Measurements from ENCODE around the gene EVA1A.

Gene EVA1A

DNA sequence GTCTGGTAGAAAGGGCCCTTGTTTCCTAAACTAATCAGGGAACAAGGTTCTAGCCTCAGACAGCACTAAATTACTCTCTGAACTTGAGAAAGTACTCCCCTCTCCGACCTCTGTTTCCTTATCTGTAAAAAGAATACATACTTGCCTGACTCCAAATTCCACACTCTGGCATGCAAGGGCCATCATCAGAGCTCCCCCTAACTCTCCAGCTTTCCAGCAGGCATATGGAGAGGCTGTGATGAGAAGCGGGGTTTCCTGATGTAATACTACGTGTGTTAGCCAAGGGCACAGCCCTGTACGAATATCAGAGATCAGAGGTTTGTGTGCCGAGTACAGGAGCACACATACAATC lies 1.8 kb upstream of the EVA1A start:
- DNase-seq, result no peak

- DNase-seq, result no peak
These were observed 1.1 kb upstream of the EVA1A start for GRCh38 chr2:75561566-75562512.

- DNase-seq, result peak in 1 of 2 experiments; percentile 39
These were observed 544 bp downstream of the EVA1A start for GRCh38 chr2:75560022-75560767.

DNA sequence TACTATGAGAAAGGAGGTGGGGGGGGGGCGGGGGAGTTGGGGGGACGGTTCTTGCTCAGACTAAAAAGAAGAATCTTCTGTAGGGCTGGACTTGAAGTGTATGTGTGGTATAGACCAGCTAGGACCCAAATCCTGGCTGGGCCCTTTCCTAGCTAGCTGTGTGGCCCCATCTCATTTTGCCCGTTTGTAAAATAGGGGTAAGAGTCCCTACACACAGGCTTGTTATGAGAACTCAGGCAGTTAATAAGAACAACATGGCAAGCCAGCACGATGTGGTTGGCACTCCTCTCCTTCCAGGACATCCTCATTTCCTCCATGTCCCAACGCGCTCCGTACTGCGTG lies 1.1 kb downstream of the EVA1A start:
- DNase-seq, result no peak

DNA sequence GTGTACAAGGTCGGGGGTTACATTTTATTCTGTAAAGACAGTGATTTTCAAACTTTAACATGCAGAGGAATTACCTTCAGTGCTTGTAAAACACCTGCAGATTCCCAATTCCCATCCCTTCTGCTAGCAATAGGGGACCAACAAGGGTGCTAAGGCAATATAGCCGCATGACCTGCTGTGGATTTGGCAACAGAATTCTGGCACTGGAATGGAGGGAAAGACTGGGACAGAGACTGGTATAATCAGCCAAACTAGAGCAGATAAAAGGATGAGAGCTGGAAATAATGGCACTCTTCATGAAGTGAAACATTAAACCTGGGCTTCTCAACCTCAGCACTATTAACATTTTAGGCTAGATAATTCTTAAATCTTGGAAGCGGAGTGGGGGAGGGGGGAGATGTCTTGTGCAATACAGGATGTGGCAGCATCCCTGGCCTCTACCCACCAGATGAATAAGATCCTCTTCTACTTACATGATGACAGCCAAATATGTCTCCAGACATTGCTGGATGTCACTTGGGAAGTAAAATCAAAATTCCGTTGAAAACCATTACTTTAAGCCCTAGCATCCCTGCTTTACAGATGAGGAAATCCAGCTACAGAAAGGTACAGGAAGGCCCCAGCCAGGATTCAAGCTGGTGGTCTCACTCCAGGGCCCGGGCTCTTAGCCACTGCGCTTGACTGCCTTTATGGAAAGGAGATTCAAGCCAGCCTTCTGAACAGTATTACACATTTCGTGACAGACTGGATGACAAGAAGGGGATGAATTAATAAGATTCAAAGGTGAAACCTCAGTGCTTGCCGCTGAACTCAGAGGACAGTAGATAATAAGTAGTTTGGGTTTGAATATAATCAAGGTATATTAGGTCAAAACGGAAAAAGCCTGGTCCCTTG lies 1.7 kb downstream of the EVA1A start:
- DNase-seq, result no peak

GRCh38 chr2:75558136-75558535 lies 2.6 kb downstream of the EVA1A start:
- DNase-seq, result no peak

DNA sequence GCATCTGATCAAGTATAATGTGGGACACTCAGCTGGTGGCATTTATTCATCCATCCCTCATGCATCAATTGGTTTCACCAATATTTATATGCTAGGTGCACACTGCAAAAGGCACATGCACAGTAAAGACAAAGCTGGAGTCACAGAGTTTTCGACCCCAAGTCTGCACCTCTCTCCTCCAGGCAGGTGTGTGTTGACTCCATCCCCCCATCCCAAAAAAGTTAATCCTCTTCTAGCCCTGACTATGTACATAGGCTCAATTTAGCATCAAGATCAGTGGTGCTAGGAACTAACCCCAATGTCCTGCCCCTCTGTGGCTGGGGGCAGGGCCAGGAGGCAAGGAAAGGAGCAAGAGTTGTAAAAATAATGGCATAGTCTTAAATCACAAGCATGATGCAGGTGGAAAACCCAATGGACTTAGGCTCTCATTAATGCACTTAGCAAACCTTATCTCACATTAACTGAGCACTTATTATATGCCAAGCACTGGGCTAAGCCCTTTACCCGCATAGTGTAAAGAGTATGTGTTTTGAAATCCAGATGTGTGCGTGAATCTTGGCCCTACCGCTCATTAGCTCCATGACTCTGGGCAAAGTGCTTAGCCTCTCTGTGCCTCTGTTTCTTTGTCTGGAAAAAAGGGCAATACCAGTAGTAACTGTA lies 3.1 kb downstream of the EVA1A start:
- no peak for DNase-seq

DNA sequence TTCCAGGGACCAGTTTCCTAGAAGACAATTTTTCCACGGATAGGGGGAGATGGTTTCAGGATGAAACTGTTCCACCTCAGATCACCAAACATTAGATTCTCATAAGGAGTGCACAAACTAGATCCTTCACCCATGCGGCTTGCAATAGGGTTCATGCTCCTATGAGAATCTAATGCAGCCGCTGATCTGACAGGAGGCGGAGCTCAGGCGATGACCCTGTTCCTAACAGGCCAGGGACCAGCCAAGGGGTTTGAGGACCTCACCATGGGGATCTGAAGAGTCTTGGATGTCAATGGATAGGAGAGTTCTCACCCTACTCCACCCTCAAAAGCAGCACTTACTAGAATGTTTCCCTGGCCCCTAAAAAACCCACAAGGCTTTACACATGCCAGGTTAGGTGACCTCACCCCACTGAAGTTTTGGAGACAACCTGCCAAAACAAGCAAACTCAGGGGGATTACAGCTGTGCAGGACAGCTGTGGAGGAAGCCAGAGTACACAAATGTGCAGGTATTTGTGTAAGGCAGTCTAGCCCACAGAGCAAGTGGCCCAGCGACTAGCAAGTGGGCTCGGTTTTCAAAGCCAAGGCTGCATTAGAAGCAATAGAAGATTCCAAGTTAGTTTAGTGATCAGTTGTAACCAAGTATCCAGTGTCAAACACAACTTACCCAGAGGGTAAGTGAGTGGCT lies 3.9 kb downstream of the EVA1A start:
- no peak for DNase-seq

DNA sequence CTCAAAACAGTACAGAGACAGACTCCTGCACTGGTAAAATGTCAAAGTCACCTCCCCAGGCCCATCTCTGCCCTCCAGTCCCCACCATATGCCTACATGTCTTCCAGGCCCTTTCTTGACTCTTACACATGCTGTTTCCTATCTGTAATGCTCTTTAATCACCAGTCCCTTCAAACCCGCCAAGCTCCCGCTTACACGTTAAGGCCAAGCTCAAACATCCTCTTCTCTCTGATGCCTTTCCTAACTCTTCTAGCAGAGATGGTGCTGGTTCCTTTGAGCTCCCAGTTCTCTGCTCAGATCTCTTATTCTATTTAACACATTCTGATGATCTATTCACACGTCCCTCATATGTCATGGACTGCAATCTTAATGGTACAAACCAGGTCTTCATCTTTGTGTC lies 5.0 kb downstream of the EVA1A start:
- no peak for DNase-seq

DNA sequence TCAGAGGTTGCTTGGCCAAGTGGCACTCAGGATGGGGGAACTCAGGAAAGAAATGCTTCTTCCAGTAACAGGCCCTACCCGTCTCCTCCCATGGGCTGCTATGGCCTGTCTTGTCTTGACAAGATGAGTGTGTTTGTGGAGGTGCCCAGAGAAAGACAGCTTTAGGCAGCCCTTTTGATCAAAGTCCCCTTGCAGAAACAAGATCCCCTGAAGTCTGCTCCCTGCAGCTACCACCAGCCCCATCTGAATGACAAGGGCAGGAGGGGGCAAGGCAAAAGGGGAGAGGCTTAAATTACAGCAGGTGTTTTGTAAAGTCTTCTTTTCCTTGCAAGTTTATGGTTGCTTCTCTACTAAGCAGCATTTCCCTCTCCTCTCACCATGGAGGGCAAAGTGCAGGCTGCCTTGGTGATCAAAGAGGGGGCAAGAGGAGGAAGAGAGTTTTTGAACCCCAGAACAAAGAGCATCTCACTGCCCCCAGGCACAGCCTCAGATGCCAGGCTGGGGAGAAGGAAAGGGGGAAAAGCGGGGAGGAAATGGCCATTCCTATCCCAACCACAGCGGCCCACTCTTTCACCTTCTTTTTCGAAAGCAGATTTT lies 6.7 kb downstream of the EVA1A start:
- no peak for DNase-seq

DNA sequence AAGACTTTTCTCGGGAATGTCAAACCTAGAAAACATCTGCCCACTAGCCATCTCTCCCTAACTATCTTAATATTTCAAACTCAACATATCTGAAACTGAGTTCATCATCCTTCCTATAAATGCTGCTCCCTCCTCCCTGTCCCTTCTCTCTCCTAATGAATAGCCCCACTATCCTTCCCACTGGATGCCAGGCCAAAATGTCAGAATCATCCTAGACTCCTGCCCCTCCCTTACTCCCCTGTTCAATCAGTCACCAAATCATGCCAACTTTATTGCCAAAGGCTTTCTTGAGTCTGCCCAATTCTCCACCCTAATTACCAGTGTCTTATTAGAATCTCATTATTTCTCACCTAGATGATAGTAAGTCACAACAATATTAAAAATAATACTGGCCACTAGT lies 8.5 kb downstream of the EVA1A start:
- no peak for DNase-seq

DNA sequence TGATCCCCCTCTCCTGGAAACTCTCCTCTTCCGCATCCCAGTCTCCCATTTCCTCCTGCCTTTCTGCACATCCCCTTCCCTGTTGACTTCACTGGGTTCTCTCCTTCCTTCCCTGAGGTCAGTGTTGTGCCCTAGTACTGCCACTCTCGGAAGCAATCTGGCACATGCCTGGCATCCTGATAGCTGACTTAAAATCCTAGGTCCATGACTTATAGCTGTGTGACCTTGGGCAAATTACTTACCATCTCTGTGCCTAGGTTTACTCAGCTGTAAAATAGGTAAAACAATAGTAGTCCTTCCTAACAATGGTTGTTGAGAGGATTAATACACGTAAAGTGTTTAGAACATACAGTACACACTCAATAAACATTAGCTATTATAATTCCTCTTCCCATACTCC lies 9.3 kb downstream of the EVA1A start:
- no peak for DNase-seq

DNA sequence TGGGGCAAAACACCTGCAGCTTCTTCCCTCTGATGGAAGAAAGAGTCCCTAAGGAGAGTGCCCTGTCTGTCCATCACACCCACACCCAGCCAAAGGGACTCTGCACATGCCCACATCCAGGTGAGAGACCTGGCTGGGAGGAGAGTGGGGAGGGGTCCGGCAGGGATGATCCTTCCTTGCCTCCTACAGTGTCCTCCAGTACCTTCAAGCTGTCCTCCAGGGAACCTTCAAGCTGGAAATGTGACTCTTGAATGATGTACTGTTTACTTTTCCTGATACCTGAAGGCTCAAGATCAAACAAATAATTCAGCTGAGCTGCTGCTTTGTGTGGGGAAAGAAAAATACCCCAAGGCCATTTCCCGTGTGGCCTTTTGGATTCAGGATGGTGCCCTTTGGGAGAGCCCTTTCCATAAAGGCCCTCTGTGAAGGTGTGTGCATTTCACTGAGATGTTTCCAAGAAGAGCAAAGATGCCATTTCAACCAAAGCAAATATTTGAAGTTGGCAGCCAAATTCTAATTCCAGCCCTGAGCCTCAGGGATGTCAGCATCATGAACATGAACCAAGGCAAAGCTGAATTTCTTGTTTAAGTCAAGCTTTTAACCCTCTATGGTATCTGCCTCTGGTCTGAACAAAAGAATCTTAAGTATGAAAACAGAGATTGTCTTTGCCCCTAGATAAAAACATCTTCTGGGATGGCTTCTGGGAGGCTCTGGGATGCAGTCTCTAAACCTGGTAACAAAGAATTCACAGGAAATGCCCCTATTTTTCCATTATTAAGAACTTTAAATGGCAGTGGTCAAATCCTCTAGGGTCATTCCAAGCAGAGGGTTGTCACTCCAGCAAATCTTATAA lies 11.1 kb downstream of the EVA1A start:
- DNase-seq, result no peak

- peak in 1 of 2 experiments; percentile 17 for DNase-seq
These were observed 12.6 kb downstream of the EVA1A start for GRCh38 chr2:75548036-75548573.

GRCh38 chr2:75547345-75548035 lies 13.2 kb downstream of the EVA1A start:
- DNase-seq, result peak in 1 of 2 experiments; percentile 25

DNA sequence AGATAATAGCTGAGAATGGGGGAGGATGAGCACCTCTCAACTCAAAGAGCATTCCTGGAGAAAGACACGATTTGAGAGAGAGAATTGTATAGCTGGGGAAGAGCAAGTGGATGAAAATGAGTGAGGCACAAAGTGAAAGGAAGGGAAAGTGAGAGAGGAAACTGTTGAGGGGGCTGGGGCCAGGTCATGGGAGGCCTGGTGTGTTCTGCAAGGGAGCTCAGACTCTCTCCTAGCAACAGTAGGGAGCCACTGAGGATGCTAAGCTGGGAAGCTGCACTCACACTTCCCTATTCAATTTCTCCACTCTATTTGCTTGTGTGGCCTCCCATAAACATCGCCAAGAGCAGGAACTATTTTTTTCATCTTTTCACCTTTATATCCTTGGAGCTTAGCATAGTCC lies 14.8 kb downstream of the EVA1A start:
- no peak for DNase-seq

- DNase-seq, result no peak
These were observed 15.4 kb downstream of the EVA1A start for GRCh38 chr2:75545387-75545786.

DNA sequence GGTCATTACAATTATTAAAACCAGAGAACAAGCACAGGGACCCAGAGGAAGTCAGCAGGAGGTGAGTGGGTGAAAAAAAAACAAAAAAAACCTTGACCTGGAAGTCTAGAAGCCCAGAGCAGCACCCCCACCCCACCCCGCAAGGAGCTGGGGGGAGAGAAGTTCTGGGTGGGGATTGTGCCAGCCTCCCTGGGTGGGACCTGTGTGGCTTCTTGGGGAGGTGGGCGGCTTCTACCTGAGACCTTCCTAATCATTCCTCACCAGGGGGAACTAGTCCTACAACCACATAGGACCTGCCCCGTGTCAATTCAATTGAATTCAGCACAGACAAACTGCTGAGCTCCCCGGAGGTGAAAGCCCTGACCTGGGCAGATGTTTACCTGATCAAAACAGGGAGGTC lies 17.3 kb downstream of the EVA1A start:
- no peak for DNase-seq

- no peak for DNase-seq
These were observed 19.3 kb downstream of the EVA1A start for GRCh38 chr2:75541430-75541829.

- DNase-seq, result no peak
These were observed 19.7 kb downstream of the EVA1A start for GRCh38 chr2:75540994-75541393.
